ENCODE data around the gene PLA2G3.

Gene PLA2G3

GRCh38 chr22:31085493-31085824, 54.8 kb downstream of the PLA2G3 start:
- peak overlapping the region; percentile 71 for H3K4me3 ChIP-seq (ENCODE audit: low read depth, low read length)
- no peak for TF ChIP-seq CTCF (IDR thresholded peaks at IDR 0.05; ENCODE audit: borderline replicate concordance, insufficient read depth, low read depth, low read length)

GRCh38 chr22:31084811-31085492, 55.4 kb downstream of the PLA2G3 start:
- H3K4me3 ChIP-seq (ENCODE audit: low read depth, low read length) = peak overlapping the region; percentile 71
- peak; percentile 91 for TF ChIP-seq CTCF (IDR thresholded peaks at IDR 0.05; ENCODE audit: borderline replicate concordance, insufficient read depth, low read depth, low read length)

All from GM12875 (cell line).